ENCODE measurements around the gene CNIH3.

GRCh38 chr1:224785622-224786021, 169.5 kb downstream of the CNIH3 start:
- TF ChIP-seq JUND (IDR thresholded peaks at IDR 0.05) (no peak), SP1 (IDR thresholded peaks at IDR 0.05; ENCODE audit: low read depth) (no peak), POLR2A (IDR thresholded peaks at IDR 0.05; ENCODE audit: borderline replicate concordance, extremely low read depth, insufficient read depth, insufficient read length) (no peak), SRF (IDR thresholded peaks at IDR 0.05; ENCODE audit: low read depth) (no peak), TCF7L2 (IDR thresholded peaks at IDR 0.05; ENCODE audit: borderline replicate concordance, extremely low read depth, insufficient read depth, insufficient read length) (no peak), ATF3 (IDR thresholded peaks at IDR 0.05) (no peak), POLR2AphosphoS5 (IDR thresholded peaks at IDR 0.05; ENCODE audit: low read depth, low read length) (no peak), SIN3A (IDR thresholded peaks at IDR 0.05; ENCODE audit: low read depth) (no peak)
- TF ChIP-seq, protein P1, sequence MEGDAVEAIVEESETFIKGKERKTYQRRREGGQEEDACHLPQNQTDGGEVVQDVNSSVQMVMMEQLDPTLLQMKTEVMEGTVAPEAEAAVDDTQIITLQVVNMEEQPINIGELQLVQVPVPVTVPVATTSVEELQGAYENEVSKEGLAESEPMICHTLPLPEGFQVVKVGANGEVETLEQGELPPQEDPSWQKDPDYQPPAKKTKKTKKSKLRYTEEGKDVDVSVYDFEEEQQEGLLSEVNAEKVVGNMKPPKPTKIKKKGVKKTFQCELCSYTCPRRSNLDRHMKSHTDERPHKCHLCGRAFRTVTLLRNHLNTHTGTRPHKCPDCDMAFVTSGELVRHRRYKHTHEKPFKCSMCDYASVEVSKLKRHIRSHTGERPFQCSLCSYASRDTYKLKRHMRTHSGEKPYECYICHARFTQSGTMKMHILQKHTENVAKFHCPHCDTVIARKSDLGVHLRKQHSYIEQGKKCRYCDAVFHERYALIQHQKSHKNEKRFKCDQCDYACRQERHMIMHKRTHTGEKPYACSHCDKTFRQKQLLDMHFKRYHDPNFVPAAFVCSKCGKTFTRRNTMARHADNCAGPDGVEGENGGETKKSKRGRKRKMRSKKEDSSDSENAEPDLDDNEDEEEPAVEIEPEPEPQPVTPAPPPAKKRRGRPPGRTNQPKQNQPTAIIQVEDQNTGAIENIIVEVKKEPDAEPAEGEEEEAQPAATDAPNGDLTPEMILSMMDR (IDR thresholded peaks at IDR 0.05 in 2 of 3, conservative IDR thresholded peaks at IDR 0.05 in 1 of 3; ENCODE audit: borderline replicate concordance in 1 of 3, insufficient read depth in 1 of 3, low read depth in 2 of 3, low read length in 2 of 3), result no peak

All from HCT116 (cell line).